HUES48 (cell line): ENCODE data around the gene ZFP64.
"Not testable (repeated sequence)": the region's sequence is repeated elsewhere in the genome, so short reads cannot be mapped to it uniquely, and the experiment has no call there.

Experiments used
- H3K27ac ChIP-seq: one replicate; pipeline ENCODE4 v1.7.0; 2013; ENCODE audit warnings: low read depth, low read length, inconsistent platforms
- H3K27me3 ChIP-seq: 2 replicates; pipeline ENCODE4 v1.6.1; 2013; ENCODE audit warnings: mild to moderate bottlenecking, low read length; ENCODE audit not compliant: control insufficient read depth, insufficient read depth
- H3K36me3 ChIP-seq: 2 replicates; pipeline ENCODE4 v1.6.1; 2013; ENCODE audit warnings: low read length; ENCODE audit not compliant: control insufficient read depth, insufficient read depth
- H3K4me1 ChIP-seq: 2 replicates; pipeline ENCODE4 v1.6.1; 2013; ENCODE audit warnings: mild to moderate bottlenecking, low read length; ENCODE audit not compliant: control insufficient read depth, insufficient read depth
- H3K4me3 ChIP-seq: 2 replicates; pipeline ENCODE4 v1.5.1; 2013; ENCODE audit warnings: mild to moderate bottlenecking, low read depth, low read length
- H3K9ac ChIP-seq: 2 replicates; pipeline ENCODE4 v1.6.1; 2013; ENCODE audit warnings: mild to moderate bottlenecking, low read depth, low read length, moderate library complexity
- H3K9me3 ChIP-seq: 2 replicates; pipeline ENCODE4 v1.6.1; 2013; ENCODE audit warnings: low read length; ENCODE audit not compliant: control insufficient read depth, insufficient read depth

Gene ZFP64

DNA sequence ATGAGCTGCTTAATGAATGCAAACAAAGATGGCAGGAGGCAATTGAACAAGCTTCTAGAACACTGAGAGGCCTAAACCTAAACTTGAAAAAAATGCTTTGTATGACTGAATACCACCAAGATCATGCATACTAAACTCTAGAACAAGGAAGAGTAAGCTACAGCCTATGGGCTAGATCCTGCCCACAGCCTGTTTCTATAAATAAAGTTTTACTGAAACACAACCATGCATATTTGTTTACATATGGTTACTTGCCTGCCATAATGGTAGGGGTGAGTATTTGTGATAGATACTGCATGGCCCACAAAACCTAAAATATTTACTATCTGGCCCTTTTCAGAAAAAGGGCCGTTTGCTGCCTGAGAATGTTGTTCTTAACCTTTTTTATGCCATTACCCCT lies 37.0 kb downstream of the ZFP64 start:
- no peak overlapping the region for H3K27ac ChIP-seq
- H3K4me1 ChIP-seq = no peaks in the 10 kb centered on the region
- H3K9ac ChIP-seq = no peak overlapping the region
- H3K27me3 ChIP-seq = no peaks in the 10 kb centered on the region
- H3K9me3 ChIP-seq = no peaks in the 10 kb centered on the region
- peaks cover 53% of the 10 kb centered on the region for H3K36me3 ChIP-seq
- no peak overlapping the region for H3K4me3 ChIP-seq

DNA sequence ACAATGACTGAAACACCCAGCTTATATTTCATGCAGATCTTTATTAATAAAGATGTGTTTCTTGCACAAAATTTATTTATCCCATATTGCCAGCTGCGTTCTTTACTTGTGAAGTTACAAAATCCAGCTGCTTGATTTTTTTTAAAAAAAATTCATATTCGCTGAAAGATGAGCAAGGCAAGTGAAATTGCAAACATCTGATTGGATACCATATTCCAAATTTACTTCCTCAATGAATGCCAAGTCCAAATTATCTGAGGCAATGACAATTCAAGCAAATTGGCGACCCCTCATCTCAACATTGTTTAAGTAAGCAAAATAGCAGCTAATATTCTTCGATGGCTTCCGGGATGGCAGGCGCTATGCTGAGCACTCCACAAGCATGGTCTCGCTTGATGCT lies 37.7 kb downstream of the ZFP64 start:
- H3K4me1 ChIP-seq = no peaks in the 10 kb centered on the region
- no peak overlapping the region for H3K9ac ChIP-seq
- H3K36me3 ChIP-seq = peaks cover 46% of the 10 kb centered on the region
- H3K4me3 ChIP-seq = no peak overlapping the region
- no peaks in the 10 kb centered on the region for H3K9me3 ChIP-seq
- H3K27me3 ChIP-seq = no peaks in the 10 kb centered on the region
- H3K27ac ChIP-seq = no peak overlapping the region

DNA sequence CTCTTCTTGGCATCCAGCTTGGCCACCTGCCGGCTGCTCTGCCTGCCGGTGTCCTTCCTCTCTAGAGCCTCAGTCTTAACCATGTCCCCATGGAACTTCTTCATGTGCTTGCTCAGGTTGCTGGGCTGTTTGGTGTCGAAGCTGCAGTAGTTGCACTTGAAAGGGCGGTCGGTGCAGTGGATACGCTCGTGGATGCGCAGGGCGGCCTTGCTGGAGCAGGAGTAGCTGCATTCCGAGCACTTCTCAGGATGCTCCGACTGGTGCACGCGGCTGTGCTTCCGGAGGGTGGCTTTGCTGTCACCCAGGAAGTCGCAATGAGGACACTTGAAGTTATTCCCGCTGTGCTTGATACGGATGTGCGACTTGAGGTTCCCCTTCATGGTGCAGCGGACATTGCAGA lies 38.7 kb downstream of the ZFP64 start:
- no peak overlapping the region for H3K4me3 ChIP-seq
- H3K27ac ChIP-seq = no peak overlapping the region
- no peak overlapping the region for H3K9ac ChIP-seq
- peaks cover 38% of the 10 kb centered on the region for H3K36me3 ChIP-seq
- no peaks in the 10 kb centered on the region for H3K9me3 ChIP-seq
- H3K4me1 ChIP-seq = no peaks in the 10 kb centered on the region
- H3K27me3 ChIP-seq = no peaks in the 10 kb centered on the region

DNA sequence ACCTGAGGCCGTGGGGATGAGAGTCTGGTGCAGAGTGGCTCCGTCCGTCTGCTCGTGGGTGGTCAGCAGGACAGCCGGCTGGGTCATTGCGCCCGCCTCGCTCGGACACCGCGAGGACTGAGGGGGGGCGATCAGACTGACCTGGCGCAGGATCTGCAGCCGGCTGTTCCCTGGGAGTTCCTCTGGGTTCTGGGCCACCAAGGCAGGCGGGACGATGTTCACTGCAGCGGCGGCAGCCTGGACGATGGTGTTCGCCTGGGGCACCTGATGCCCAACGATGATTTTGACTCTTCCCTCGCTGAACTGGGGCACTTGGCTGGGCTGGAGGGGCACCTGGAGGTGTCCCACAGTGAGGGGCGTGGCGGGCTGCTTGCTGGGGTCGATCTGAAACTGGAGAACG lies 39.2 kb downstream of the ZFP64 start:
- no peak overlapping the region for H3K27ac ChIP-seq
- H3K4me3 ChIP-seq = no peak overlapping the region
- H3K36me3 ChIP-seq = peaks cover 38% of the 10 kb centered on the region
- H3K9ac ChIP-seq = no peak overlapping the region
- no peaks in the 10 kb centered on the region for H3K9me3 ChIP-seq
- H3K27me3 ChIP-seq = no peaks in the 10 kb centered on the region
- no peaks in the 10 kb centered on the region for H3K4me1 ChIP-seq

DNA sequence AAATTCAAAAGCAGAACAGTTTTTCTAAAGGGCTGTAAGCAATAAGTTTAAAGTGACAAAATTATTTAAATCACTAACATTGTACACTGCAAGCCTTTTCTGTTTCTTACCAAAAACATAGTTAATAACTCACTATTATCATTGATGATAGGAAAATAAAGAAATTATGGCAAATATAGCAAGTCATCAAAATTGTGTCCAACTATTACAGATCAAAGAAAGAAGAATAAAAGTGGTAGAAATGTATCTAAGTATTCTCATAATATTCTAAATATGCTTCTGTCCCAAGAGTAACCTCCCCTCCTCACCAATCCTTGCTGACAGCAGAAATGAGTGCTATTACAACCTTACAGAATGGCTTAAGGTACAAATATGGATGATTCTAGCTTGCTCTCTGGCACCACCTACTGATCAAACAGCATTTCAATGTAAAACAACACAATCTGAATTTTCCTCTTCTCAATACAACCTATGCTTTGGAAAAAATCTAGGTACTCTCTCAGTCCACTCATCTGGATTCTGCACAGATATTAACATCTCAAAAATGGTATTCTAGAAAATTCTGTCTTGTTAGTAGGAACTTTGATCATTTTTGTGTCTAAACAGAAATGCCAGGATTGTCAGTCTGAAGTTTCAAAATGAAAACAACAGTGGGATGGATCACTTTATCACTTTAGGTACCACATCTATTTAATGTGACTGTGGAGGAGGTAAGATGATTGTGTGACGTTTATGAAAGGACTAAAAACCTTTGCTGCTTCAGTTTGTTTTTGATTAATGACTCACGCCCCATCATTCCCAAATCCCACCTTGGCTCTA lies 40.9 kb downstream of the ZFP64 start:
- H3K36me3 ChIP-seq = peaks cover 22% of the 10 kb centered on the region
- no peak overlapping the region for H3K27ac ChIP-seq
- no peaks in the 10 kb centered on the region for H3K27me3 ChIP-seq
- no peaks in the 10 kb centered on the region for H3K4me1 ChIP-seq
- H3K9me3 ChIP-seq = no peaks in the 10 kb centered on the region
- H3K4me3 ChIP-seq = no peak overlapping the region
- no peak overlapping the region for H3K9ac ChIP-seq

DNA sequence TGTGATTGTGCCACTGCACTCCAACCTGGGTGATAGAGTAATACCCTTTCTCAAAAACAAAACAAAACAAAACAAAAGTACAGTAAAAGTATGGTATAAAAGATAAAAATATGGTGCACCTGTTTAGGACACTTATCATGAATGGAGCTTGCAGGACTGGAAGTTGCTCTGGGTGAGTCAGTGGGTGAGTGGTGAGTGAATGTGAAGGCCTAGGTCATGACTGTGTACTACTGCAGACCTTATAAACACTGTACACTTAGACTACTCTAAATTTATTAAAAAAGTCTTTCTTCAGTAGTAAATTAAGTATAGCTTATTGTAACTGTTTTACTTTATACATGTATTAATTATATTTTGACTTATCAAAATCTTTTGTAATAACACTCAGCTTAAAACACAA lies 46.0 kb downstream of the ZFP64 start:
- H3K36me3 ChIP-seq = no peaks in the 10 kb centered on the region
- no peaks in the 10 kb centered on the region for H3K27me3 ChIP-seq
- 0 out of 2 replicates have a peak, but pooled peaks cover 2% of the 10 kb centered on the region for H3K9me3 ChIP-seq
- no peak overlapping the region for H3K27ac ChIP-seq
- H3K4me3 ChIP-seq = no peak overlapping the region
- H3K4me1 ChIP-seq = no peaks in the 10 kb centered on the region
- no peak overlapping the region for H3K9ac ChIP-seq

DNA sequence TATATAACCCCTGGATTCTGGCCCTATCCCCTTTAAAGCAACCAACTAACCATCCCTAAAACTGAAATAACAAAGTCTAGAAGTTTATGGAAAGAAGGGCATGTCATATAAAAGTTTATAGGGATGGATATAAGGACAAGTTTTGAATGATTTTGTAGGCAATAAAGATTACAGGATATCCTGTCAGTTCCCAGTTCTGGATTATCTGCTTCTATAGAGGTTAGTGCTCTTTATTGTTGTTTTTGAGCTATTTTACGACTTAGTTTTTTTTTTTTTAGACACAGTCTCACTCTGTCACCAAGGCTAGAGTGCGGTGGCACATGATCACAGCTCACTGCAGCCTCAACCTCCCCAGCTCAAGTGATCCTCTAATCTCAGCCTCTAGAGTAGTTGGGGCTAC lies 48.3 kb downstream of the ZFP64 start:
- no peak overlapping the region for H3K9ac ChIP-seq
- H3K4me1 ChIP-seq = no peaks in the 10 kb centered on the region
- H3K4me3 ChIP-seq = no peak overlapping the region
- H3K27ac ChIP-seq = no peak overlapping the region
- H3K9me3 ChIP-seq = 0 out of 2 replicates have a peak, but pooled peaks cover 2% of the 10 kb centered on the region
- no peaks in the 10 kb centered on the region for H3K27me3 ChIP-seq
- no peaks in the 10 kb centered on the region for H3K36me3 ChIP-seq

DNA sequence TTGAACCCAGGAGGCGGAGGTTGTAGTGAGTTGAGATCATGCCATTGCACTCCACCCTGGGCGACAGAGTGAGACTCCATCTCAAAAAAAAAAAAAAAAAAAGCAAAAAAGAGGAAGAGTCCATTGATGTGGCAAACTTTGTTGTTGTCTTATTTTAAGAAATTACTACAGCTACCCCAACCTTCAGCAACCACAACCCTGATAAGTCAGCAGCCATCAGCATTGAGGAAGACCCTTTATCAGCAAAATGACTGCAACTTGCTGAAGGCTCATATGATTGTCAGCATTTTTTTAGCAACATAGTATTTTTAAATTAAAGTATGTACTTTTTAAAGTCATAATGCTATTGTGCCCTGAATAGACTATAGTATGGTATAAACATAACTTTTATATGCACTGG lies 48.8 kb downstream of the ZFP64 start:
- Histone ChIP-seq H3K4me3 (no peak overlapping the region), H3K27ac (no peak overlapping the region), H3K9me3 (0 out of 2 replicates have a peak, but pooled peaks cover 2% of the 10 kb centered on the region), H3K27me3 (no peaks in the 10 kb centered on the region), H3K4me1 (no peaks in the 10 kb centered on the region), H3K9ac (no peak overlapping the region), H3K36me3 (no peaks in the 10 kb centered on the region)

DNA sequence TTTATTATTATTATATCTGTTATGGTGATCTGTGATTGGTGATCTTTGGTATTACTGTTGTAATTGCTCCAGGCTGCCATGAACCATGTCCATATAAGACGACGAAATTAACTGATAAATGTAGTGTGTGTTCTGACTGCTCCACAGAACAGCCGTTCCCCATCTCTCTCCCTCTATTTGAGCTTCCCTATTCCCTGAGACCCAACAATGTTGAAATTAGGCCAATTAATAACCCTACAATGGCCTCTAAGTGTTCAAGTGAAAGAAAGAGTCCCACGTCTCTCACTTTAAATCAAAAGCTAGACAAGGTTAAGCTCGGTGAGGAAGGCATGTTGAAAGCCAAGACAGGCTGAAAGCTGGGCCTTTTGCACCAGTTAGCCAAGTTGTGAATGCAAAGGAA lies 51.6 kb downstream of the ZFP64 start:
- Histone ChIP-seq H3K9ac (no peak overlapping the region), H3K4me1 (no peaks in the 10 kb centered on the region), H3K9me3 (0 out of 2 replicates have a peak, but pooled peaks cover 2% of the 10 kb centered on the region), H3K4me3 (no peak overlapping the region), H3K27me3 (no peaks in the 10 kb centered on the region), H3K36me3 (no peaks in the 10 kb centered on the region), H3K27ac (no peak overlapping the region)

DNA sequence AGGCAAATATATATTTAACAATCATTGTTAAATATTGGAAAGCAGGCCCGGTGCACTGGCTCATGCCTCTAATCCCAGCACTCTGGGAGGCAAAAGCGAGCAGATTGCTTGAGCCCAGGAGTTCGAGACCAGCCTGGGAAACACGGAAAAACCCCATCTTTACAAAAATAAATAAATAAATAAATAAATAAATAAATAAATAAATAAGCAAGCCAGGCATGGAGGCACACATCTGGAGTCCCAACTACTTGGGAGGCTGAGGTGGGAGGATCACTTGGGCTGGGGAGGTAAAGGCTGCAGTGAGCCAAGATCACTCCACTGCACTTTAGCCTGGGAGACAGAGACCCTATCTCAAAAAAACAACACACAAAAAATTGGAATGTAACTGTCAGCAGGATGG lies 53.7 kb downstream of the ZFP64 start:
- Histone ChIP-seq H3K4me3 (no peak overlapping the region), H3K4me1 (no peaks in the 10 kb centered on the region), H3K27ac (no peak overlapping the region), H3K9me3 (0 out of 2 replicates have a peak, but pooled peaks cover 2% of the 10 kb centered on the region), H3K36me3 (no peaks in the 10 kb centered on the region), H3K9ac (no peak overlapping the region), H3K27me3 (no peaks in the 10 kb centered on the region)

DNA sequence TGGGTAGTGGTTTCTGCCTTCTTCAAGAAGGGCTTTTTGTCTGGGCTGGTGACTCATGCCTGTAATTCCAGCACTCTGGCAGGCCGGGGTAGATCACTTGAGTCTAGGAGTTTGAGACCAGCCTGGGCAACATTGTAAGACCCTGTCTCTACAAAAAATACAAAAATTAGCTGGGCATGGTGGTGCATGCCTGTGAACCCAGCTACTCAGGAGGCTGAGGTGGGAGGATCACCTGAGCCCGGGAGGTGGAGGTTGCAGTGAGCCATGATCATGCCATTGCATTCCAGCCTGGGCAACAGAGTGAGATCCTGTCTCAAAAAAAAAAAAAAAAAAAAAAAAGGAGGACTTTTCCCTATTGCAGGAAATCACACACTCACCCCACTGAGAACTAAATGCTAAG lies 57.9 kb downstream of the ZFP64 start:
- not testable (repeated sequence) for H3K4me3 ChIP-seq, H3K27ac ChIP-seq, H3K9ac ChIP-seq, H3K4me1 ChIP-seq, H3K27me3 ChIP-seq, H3K9me3 ChIP-seq, H3K36me3 ChIP-seq
